Activated naive CD8-positive, alpha-beta T cell (primary cell): ENCODE measurements around the gene ACAD8.
"Not testable (repeated sequence)": the region's sequence is repeated elsewhere in the genome, so short reads cannot be mapped to it uniquely, and the experiment has no call there.

ENCODE experiments used
- H3K27ac Mint-ChIP-seq: one replicate; pipeline ENCODE4 v1.8.0; 2021; ENCODE audit warnings: mixed read lengths
- H3K27me3 Mint-ChIP-seq: one replicate; pipeline ENCODE4 v1.8.0; 2021; ENCODE audit warnings: mixed read lengths
- H3K36me3 Mint-ChIP-seq: one replicate; pipeline ENCODE4 v1.8.0; 2021; ENCODE audit warnings: mixed read lengths
- H3K4me1 Mint-ChIP-seq: one replicate; pipeline ENCODE4 v1.8.0; 2021; ENCODE audit warnings: low read depth, mixed read lengths
- H3K4me3 Mint-ChIP-seq: one replicate; pipeline ENCODE4 v1.8.0; 2021; ENCODE audit warnings: mild to moderate bottlenecking, mixed read lengths
- H3K9me3 Mint-ChIP-seq: one replicate; pipeline ENCODE4 v1.8.0; 2021; ENCODE audit warnings: low read depth, mixed read lengths

ACAD8 gene

GRCh38 chr11:134250675-134251074, 2.7 kb upstream of the ACAD8 start:
- H3K4me3 Mint-ChIP-seq, result no peak overlapping the region
- H3K27ac Mint-ChIP-seq, result peak overlapping the region; percentile 89
- no peaks in the 10 kb centered on the region for H3K27me3 Mint-ChIP-seq
- H3K9me3 Mint-ChIP-seq, result no peaks in the 10 kb centered on the region
- peaks cover 30% of the 10 kb centered on the region for H3K4me1 Mint-ChIP-seq
- H3K36me3 Mint-ChIP-seq, result peaks cover 2% of the 10 kb centered on the region

DNA sequence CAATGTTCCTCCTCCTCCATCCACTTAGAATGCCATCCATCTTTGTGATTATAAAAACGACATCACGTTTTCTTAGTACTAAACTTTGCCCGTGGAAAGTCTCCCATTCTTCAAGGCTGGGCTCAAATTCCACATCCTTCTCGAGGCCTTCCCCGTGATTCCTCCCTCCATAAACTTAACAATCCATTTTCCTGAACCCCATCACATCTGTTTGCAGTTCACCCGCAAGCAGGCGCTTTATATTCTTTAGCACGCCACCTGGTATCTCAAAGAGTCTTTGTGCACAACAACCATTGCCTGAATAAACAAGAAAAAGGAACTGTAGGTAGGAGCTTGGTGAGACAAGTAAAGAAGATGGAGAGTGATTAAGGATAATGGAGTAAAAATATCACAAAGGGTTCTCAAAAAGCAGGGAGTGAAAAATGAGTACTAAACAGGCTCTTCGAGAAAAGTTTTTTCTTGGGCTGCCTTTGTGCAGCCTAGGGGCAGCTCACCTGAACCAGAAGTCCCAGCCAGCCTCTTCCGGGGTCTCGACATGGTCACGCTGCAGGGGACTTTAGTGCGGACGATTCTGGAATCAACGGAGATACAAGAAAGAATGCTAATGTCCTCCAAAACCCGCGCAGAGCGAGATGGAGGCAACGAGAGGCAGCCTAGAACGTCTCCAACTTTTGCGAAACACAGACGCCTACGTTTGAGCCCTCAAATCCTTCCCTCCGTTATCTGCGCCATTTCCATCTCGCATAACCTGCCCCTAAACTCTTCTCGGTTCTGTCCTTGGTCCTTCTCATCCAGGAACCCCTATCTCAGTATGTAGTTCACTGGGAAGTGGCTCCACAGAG, 801 bp upstream of the ACAD8 start:
- Mint-ChIP-seq H3K4me1 (peaks cover 33% of the 10 kb centered on the region), H3K27me3 (no peaks in the 10 kb centered on the region), H3K27ac (peak overlapping the region; percentile 89), H3K9me3 (no peaks in the 10 kb centered on the region), H3K4me3 (peak overlapping the region; percentile 96), H3K36me3 (peaks cover 2% of the 10 kb centered on the region)

- H3K4me1 Mint-ChIP-seq, result peaks cover 32% of the 10 kb centered on the region
- H3K4me3 Mint-ChIP-seq, result peak overlapping the region; percentile 96
- no peaks in the 10 kb centered on the region for H3K9me3 Mint-ChIP-seq
- no peaks in the 10 kb centered on the region for H3K27me3 Mint-ChIP-seq
- no peak overlapping the region for H3K27ac Mint-ChIP-seq
- H3K36me3 Mint-ChIP-seq, result no peaks in the 10 kb centered on the region
Observed at GRCh38 chr11:134254433-134255183, 1.2 kb downstream of the ACAD8 start.

- not testable (repeated sequence) for H3K27me3 Mint-ChIP-seq, H3K4me3 Mint-ChIP-seq, H3K36me3 Mint-ChIP-seq, H3K27ac Mint-ChIP-seq, H3K9me3 Mint-ChIP-seq
- H3K4me1 Mint-ChIP-seq, result peaks cover 32% of the 10 kb centered on the region
Observed at GRCh38 chr11:134255184-134255561, 1.8 kb downstream of the ACAD8 start.

GRCh38 chr11:134257101-134257500, 3.7 kb downstream of the ACAD8 start:
- H3K4me1 Mint-ChIP-seq, result peaks cover 21% of the 10 kb centered on the region
- no peaks in the 10 kb centered on the region for H3K36me3 Mint-ChIP-seq
- no peaks in the 10 kb centered on the region for H3K27me3 Mint-ChIP-seq
- no peak overlapping the region for H3K27ac Mint-ChIP-seq
- H3K4me3 Mint-ChIP-seq, result no peak overlapping the region
- H3K9me3 Mint-ChIP-seq, result no peaks in the 10 kb centered on the region

DNA sequence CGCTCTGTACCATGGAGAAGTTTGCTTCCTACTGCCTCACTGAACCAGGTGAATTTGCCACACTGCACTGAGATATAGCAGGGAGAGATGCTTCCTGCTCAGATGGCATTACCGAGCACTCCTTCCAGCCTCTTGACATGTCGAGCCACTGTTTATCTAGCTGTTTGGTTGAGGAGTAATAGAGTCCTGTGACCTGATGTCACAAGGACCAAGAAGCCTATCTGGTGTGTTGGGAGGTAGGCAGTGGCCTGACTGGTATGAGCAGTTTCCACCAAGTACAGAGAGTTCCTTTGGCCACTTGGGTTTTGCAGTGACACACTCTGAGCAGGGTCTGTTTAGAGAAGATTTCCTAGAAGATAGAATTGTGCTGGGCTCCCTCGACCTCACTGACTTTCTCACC, 5.2 kb downstream of the ACAD8 start:
- Mint-ChIP-seq H3K36me3 (no peaks in the 10 kb centered on the region), H3K4me3 (no peak overlapping the region), H3K4me1 (peaks cover 16% of the 10 kb centered on the region), H3K27ac (no peak overlapping the region), H3K27me3 (no peaks in the 10 kb centered on the region), H3K9me3 (no peaks in the 10 kb centered on the region)

DNA sequence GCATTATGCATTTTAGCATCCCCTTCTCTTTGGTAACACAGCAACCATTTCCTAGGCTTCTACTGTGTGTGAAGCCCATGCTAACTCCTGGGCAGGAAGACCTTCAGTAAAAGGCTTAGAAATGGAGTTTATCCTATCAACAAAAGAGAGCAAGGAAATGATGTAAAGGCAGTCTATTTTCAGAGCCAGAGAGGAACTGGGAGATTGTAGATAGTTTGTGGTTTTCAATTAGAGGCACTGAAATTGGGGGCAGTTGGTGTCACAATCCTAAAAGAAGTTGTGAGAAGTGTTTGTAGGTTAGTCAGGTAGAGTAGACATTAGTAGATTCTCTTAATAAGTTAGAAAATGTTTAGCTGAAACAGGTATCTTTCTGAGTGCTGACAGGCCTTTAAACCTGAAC, 7.1 kb downstream of the ACAD8 start:
- H3K9me3 Mint-ChIP-seq, result no peaks in the 10 kb centered on the region
- no peak overlapping the region for H3K27ac Mint-ChIP-seq
- H3K4me1 Mint-ChIP-seq, result peaks cover 6% of the 10 kb centered on the region
- no peak overlapping the region for H3K4me3 Mint-ChIP-seq
- H3K36me3 Mint-ChIP-seq, result no peaks in the 10 kb centered on the region
- H3K27me3 Mint-ChIP-seq, result no peaks in the 10 kb centered on the region

DNA sequence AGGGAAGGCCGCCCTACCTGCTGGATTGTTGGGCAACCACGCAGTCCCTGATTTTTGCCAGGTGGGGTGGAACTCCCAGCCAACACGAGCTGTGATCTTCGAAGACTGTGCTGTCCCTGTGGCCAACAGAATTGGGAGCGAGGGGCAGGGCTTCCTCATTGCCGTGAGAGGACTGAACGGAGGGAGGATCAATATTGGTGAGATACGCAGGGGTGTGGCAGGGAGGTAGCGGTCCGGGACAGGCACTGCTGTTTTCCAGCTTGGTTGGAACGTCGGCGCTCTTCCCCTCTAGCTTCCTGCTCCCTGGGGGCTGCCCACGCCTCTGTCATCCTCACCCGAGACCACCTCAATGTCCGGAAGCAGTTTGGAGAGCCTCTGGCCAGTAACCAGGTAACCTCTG, 7.6 kb downstream of the ACAD8 start:
- Mint-ChIP-seq H3K9me3 (no peaks in the 10 kb centered on the region), H3K27ac (no peak overlapping the region), H3K36me3 (no peaks in the 10 kb centered on the region), H3K4me1 (peaks cover 4% of the 10 kb centered on the region), H3K27me3 (no peaks in the 10 kb centered on the region), H3K4me3 (no peak overlapping the region)

DNA sequence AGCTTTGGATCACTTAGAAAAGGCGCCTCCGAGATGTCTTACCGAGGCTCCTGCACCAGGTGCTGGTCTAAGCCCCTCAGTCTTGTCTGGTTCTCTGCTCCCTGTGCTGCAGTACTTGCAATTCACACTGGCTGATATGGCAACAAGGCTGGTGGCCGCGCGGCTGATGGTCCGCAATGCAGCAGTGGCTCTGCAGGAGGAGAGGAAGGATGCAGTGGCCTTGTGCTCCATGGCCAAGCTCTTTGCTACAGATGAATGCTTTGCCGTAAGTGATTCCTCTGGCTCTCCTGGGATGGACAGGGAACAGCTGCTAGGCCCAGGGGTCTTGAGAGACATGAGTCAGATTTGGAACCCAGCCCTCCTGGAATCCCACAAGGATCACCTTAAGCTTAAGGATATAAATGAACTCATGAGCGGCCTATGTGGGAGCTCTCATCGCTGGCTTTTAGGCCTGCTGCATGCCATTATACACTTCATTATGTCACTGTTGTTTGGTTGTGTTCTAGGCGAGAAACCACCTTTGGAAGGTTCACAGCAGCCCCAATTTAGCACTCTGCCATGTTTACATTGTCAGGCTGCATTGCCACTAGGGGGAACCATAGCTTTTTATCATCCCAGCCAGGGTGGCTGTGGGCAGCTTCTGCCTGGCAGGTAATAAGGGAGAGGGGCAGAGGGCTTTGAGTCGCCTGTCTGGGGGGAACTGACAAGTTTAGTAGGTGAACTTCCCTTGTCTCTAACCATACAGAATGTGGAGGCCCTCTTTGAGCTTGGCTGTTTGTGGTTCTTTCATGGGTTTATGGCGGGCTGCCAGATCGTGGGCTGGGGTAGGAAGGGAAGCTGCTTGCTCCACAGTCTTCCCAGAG, 8.5 kb downstream of the ACAD8 start:
- Mint-ChIP-seq H3K4me3 (no peak overlapping the region), H3K27me3 (no peaks in the 10 kb centered on the region), H3K27ac (no peak overlapping the region), H3K36me3 (no peaks in the 10 kb centered on the region), H3K4me1 (peaks cover 2% of the 10 kb centered on the region), H3K9me3 (no peaks in the 10 kb centered on the region)

DNA sequence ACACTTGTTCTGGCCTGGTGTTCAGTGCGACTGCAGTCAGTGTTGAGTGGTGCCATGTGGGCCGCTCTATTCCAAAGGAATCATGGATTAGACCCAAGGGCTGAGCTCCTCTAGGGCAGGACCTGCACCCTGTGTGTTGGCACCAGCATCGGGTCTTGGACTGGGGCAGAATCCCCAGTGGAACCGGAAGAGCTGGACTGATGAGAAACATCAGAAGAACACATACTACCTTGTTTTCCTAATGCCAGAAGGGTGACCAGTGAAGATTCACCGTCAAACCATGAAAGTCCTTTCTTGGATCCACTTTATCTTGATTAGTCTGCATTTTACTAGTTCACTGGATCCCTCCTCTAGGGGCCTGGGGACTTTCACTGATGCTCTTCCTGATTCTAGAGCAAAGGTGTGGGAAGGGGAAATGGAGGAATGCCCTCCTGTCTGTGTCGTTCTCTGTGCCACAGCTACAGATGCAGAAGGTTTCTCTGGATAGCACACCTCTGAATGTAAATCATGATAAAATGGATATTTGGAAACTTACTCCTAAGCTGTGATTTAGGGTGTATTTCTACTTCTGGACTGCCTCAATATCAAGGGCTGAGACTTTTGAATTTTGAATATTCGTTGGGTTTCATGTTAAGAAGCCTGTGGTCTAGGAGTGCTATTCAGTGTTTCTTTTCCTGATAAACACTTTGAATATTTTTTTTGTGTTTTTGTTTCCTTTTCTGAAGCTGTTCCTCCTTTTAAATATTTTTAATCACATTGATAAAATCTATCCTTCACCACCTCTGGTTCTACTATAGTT, 11.8 kb downstream of the ACAD8 start:
- no peak overlapping the region for H3K4me3 Mint-ChIP-seq
- peaks cover 1% of the 10 kb centered on the region for H3K4me1 Mint-ChIP-seq
- H3K9me3 Mint-ChIP-seq, result no peaks in the 10 kb centered on the region
- peak overlapping the region; percentile 68 for H3K27ac Mint-ChIP-seq
- H3K27me3 Mint-ChIP-seq, result no peaks in the 10 kb centered on the region
- H3K36me3 Mint-ChIP-seq, result no peaks in the 10 kb centered on the region

- Mint-ChIP-seq H3K36me3 (no peaks in the 10 kb centered on the region), H3K9me3 (no peaks in the 10 kb centered on the region), H3K4me1 (peaks cover 14% of the 10 kb centered on the region), H3K27ac (peak overlapping the region; percentile 29), H3K4me3 (no peak overlapping the region), H3K27me3 (no peaks in the 10 kb centered on the region)
Observed at GRCh38 chr11:134266440-134266839, 13.1 kb downstream of the ACAD8 start.

- H3K36me3 Mint-ChIP-seq, result no peaks in the 10 kb centered on the region
- no peak overlapping the region for H3K4me3 Mint-ChIP-seq
- H3K27me3 Mint-ChIP-seq, result no peaks in the 10 kb centered on the region
- no peak overlapping the region for H3K27ac Mint-ChIP-seq
- H3K9me3 Mint-ChIP-seq, result no peaks in the 10 kb centered on the region
- H3K4me1 Mint-ChIP-seq, result peaks cover 16% of the 10 kb centered on the region
Observed at GRCh38 chr11:134266841-134267251, 13.5 kb downstream of the ACAD8 start.

GRCh38 chr11:134267461-134267860, 14.1 kb downstream of the ACAD8 start:
- Mint-ChIP-seq H3K9me3 (no peaks in the 10 kb centered on the region), H3K4me1 (peaks cover 19% of the 10 kb centered on the region), H3K27me3 (no peaks in the 10 kb centered on the region), H3K27ac (no peak overlapping the region), H3K36me3 (peaks cover 2% of the 10 kb centered on the region), H3K4me3 (no peak overlapping the region)

DNA sequence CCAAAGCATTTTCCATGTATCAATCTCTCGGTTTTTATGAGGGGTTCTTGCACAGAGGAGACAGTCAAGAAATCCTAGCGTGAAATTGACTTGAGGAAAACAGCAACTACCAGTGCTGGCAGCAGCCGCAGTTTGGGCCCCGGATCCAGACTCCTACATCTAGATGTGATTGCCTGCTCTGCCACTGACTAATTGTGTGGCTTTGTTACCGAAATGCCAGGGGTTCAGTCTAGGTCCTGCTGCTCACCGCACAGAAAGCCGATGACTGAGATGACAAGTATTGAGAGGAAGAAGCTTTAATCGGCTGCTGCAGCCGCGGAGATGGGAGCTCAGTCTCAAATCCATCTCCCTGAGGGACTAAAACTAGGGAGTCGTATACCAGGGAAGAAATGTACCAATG, 14.6 kb downstream of the ACAD8 start:
- Mint-ChIP-seq H3K27me3 (no peaks in the 10 kb centered on the region), H3K4me3 (no peak overlapping the region), H3K4me1 (peaks cover 24% of the 10 kb centered on the region)

More for the DNA sequence above, 14.6 kb downstream of the ACAD8 start:
- Mint-ChIP-seq H3K9me3 (no peaks in the 10 kb centered on the region), H3K36me3 (peaks cover 4% of the 10 kb centered on the region), H3K27ac (no peak overlapping the region)
